ENCODE measurements around the gene MAPK11. TPM values are rescaled to one million over a fixed set of nuclear protein-coding genes. Genes with fewer than 3 reads are reported as not detected.

The MAPK11 gene
- total and polyA plus RNA-seq, 9 of the 15 experiments (the other 6 are each of a cell fraction or from before 2014, with no cell fraction given): 0.06 to 14.6 (median 5.3) TPM

- TF ChIP-seq FOXK1 (CRISPR knock-in tag; IDR thresholded peaks at IDR 0.05; ENCODE audit: borderline replicate concordance) (no peak), ZNF143 (CRISPR knock-in tag; IDR thresholded peaks at IDR 0.05) (no peak), MGA (IDR thresholded peaks at IDR 0.05) (peak; percentile 66), CREB1 (IDR thresholded peaks at IDR 0.05) (peak; percentile 98), CREB1 (CRISPR knock-in tag; IDR thresholded peaks at IDR 0.05) (peak; percentile 100), MIER1 (IDR thresholded peaks at IDR 0.05; ENCODE audit: low read depth) (no peak), U2AF1 (optimal IDR thresholded peaks at IDR 0.05; ENCODE audit: low read depth, low read length) (peak; percentile 51), HMGN3 (IDR thresholded peaks at IDR 0.05; ENCODE audit: borderline replicate concordance, extremely low read depth, insufficient read length, low read depth, low read length) (peak; percentile 72), ZNF212 (CRISPR knock-in tag; IDR thresholded peaks at IDR 0.05) (no peak), FOS (IDR thresholded peaks at IDR 0.05; ENCODE audit: extremely low read depth, insufficient read length) (no peak), CCNT2 (IDR thresholded peaks at IDR 0.05; ENCODE audit: borderline replicate concordance, extremely low read depth, insufficient read length, low read depth, low read length) (peak; percentile 43)
- TF ChIP-seq, protein P1, sequence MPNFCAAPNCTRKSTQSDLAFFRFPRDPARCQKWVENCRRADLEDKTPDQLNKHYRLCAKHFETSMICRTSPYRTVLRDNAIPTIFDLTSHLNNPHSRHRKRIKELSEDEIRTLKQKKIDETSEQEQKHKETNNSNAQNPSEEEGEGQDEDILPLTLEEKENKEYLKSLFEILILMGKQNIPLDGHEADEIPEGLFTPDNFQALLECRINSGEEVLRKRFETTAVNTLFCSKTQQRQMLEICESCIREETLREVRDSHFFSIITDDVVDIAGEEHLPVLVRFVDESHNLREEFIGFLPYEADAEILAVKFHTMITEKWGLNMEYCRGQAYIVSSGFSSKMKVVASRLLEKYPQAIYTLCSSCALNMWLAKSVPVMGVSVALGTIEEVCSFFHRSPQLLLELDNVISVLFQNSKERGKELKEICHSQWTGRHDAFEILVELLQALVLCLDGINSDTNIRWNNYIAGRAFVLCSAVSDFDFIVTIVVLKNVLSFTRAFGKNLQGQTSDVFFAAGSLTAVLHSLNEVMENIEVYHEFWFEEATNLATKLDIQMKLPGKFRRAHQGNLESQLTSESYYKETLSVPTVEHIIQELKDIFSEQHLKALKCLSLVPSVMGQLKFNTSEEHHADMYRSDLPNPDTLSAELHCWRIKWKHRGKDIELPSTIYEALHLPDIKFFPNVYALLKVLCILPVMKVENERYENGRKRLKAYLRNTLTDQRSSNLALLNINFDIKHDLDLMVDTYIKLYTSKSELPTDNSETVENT (CRISPR knock-in tag; IDR thresholded peaks at IDR 0.05): no peak
Measured at GRCh38 chr22:50244420-50245213, 25.6 kb downstream of the MAPK11 start, which contains the start of gene TUBGCP6 (continued).

All from K562 (cell line).